SW 1271 (cell line): ENCODE data around the gene ZBP1.

Source experiments
- DNase-seq, 2 experiments: peaks; one replicate each; lab custom pipeline; 2025; lab: John Stamatoyannopoulos, UW

The ZBP1 gene, protein sequence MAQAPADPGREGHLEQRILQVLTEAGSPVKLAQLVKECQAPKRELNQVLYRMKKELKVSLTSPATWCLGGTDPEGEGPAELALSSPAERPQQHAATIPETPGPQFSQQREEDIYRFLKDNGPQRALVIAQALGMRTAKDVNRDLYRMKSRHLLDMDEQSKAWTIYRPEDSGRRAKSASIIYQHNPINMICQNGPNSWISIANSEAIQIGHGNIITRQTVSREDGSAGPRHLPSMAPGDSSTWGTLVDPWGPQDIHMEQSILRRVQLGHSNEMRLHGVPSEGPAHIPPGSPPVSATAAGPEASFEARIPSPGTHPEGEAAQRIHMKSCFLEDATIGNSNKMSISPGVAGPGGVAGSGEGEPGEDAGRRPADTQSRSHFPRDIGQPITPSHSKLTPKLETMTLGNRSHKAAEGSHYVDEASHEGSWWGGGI

GRCh38 chr20:57620274-57620990 is at the start of gene ZBP1:
TSS of gene ZBP1 (minus strand) at chr20:57620426. CDS start at chr20:57620295, 131 bp downstream.
- no peak for DNase-seq

- DNase-seq = no peak
Measured at GRCh38 chr20:57669632-57670031, 49.4 kb upstream of the ZBP1 start.

DNA sequence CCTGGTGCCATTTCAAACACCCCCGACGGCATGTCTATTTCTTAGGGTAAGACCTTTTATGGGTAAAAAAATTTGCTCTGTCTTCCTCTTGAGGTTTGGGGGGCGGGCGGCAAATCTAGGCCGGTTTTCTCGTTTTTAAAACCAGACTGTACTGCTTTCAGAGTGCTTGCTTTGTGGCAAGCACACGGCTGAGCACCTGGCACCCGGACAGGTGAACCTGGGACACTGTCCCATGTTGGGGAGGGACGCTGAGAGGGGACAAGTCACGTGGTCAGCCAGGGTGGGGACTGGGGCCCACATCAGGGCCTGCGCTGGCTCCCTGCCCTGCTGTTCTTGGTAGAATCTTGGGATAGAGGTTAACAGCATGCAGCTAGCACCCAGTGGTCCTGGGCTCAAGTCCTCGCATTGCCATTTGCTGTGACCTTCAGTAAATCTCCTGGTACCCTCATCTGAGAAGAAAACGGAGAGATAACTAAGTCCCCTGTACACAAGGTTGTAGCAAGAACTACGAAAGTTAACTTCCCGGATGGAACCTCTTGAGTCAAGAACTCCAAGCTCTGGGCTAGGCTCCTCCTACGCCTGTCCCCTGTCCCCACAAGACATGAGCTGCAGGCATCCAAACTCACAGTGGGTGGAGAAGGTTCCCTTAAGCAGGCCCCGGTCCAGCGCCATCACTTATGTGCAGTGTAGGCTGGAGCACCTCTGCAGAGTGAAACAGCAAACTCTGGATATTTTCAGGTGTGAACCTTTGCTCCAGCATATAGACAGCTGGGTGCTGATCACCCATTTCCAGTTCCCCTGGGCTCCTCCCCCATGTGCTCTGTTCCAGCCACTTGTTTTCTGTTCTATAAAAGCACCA is 47.9 kb upstream of the ZBP1 start:
- DNase-seq = no peak

DNA sequence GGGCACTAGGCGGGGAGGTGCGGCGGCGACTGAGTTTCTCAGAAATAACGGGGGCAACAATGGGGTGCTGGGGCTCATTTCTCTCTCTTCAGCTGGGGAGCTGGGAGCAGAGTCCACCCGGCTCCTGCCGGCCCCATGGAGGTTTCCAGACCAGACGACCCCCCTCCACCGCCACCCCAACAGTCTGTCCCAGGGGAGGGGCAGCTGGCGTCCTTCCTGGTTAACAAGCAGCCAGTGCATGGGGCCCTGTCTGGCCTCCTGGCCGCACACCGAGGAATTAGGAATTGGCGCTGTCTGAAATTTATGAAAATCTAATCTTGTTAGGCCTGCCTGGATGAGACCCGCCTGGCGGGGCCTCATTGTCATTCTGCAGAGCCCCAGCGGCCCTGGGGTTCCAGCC is 47.2 kb upstream of the ZBP1 start:
- no peak for DNase-seq

DNA sequence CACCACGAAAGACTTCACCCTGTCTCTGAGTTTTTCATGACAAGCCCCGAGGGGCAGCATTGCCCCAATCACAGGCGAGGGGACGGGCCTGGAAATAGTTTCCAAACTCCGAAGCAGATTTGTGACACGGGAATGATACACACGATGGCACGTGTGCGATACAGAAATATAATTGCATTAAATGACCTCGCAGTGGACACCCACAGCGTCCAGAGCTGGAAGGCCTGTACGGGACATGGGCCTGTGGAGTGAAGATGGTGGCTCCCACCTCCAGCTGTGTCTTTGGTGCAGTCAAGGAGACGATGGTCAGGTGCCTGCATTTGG is 46.6 kb upstream of the ZBP1 start:
- no peak for DNase-seq

- DNase-seq = no peak
Measured at GRCh38 chr20:57666106-57666833, 46.0 kb upstream of the ZBP1 start.

- DNase-seq = no peak
Measured at GRCh38 chr20:57665589-57665971, 45.4 kb upstream of the ZBP1 start.

- no peak for DNase-seq
Measured at GRCh38 chr20:57664924-57665588, 44.8 kb upstream of the ZBP1 start.

GRCh38 chr20:57664476-57664875 is 44.2 kb upstream of the ZBP1 start:
- no peak for DNase-seq

DNA sequence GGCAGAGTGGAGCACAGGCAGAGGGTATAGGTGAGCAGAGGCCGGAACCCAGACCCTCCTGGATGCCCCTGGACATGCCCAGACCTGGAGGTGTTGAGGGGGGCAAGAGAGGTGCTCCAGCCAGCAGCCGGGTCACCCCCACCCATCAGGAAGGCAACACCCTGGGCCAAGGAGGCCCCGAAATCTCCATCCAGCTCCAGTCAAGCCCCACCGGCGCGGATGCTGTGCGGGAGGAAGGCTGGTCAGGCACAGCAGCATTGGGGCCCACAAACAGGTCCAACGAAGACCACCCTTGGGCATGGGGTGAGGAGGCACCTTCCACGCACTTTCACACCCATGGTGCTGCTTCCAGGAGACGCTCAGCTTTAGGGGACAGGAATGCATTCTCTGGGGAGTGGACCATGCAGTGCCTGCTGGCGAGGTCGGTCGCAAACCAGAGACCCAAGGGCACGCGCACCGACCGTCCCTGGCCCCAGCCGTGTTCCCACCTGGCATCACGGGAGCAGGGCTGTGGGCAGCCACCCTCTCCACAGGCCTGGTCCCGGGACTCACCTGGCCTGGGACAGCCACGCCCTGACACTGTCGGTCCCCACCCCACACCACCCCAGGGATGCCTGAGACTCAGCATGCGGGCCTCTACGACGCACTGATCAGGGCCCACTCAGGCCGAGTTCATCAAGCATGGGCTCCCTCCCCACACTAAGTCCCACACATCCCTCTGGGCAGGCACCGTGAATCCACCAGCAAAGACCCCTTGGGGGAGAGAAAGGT is 43.6 kb upstream of the ZBP1 start:
- DNase-seq = no peak

- DNase-seq = no peak
Measured at GRCh38 chr20:57663241-57663640, 43.0 kb upstream of the ZBP1 start.

- DNase-seq = no peak
Measured at GRCh38 chr20:57662456-57663240, 42.4 kb upstream of the ZBP1 start.

- no peak for DNase-seq
Measured at GRCh38 chr20:57661746-57662455, 41.7 kb upstream of the ZBP1 start.

DNA sequence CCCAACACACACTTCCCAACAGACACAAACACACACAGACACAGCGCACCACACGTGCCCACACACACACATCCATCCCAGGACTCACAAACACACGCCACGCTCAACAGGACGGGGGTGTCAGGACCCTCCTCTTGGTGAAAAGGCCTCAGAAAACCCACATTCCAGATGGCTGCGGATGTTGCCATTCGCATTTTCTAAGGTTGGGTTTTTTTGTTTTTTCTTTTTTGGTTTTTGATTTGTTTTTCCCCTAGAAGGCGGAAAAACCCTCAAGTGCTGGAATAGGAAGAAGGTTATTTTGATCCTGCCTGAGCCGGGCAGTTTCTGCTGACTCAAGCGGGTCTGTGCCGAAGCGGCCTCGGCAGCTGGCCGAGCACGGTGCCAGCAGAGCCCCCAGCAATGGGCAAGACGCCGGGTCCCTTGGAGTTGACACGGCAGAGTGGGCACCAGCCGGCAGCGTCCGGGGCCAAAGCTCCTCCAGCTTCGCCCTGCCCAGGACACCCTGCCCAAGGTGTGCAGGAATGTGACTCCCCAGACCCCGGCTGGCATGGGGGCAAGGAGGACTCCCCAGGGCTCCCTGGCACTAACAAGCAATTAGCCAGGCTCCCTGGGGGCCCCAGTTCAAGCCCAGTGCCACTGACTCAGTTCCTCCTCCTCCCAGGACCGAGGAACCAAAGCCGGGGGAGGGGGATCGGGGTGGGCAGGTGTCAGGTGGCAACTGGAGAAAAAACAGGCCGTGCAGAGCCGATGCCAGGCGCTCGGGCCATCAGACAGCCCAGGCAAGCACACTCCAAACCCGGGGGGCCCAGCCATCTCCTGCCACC is 40.9 kb upstream of the ZBP1 start:
- no peak for DNase-seq

GRCh38 chr20:57660181-57660921 is 40.1 kb upstream of the ZBP1 start:
- DNase-seq = no peak

GRCh38 chr20:57659517-57660180 is 39.4 kb upstream of the ZBP1 start:
- DNase-seq = no peak
